Stimulated activated naive B cell treated with anti-CD40 and anti-IgM and Interleukin-4, amounts not matched to agents 10 μg/mL and 1 μg/mL and 100 μg/mL, for 72 hours (primary cell): ENCODE measurements around the gene HEG1.
"Not testable (repeated sequence)": the region's sequence is repeated elsewhere in the genome, so short reads cannot be mapped to it uniquely, and the experiment has no call there.

Source experiments
- ATAC-seq, 2 donors: fragments of 150-1000 bp; cut with Tn5 transposase; replicated peaks; 2 replicates each; pipeline ENCODE4 v1.10.0; 2021; ENCODE audit warnings: moderate library complexity in 1 of 2
- DNase-seq: peaks from one replicate; pipeline ENCODE4 v3.0.0; 2021
- H3K27ac Mint-ChIP-seq: one replicate; pipeline ENCODE4 v1.8.0; 2022; ENCODE audit warnings: mild to moderate bottlenecking, mixed read lengths
- H3K27me3 Mint-ChIP-seq, 2 donors: one replicate each; pipeline ENCODE4 v1.8.0; 2022; ENCODE audit warnings: mixed read lengths in 2 of 2
- H3K36me3 Mint-ChIP-seq, 2 donors: one replicate each; pipeline ENCODE4 v1.8.0; 2022; ENCODE audit warnings: mixed read lengths in 2 of 2, mild to moderate bottlenecking in 1 of 2
- H3K4me1 Mint-ChIP-seq, 2 donors: one replicate each; pipeline ENCODE4 v1.8.0; 2022; ENCODE audit warnings: mixed read lengths in 2 of 2, mild to moderate bottlenecking in 1 of 2
- H3K4me3 Mint-ChIP-seq, 2 donors: one replicate each; pipeline ENCODE4 v1.8.0; 2022; ENCODE audit warnings: mild to moderate bottlenecking in 2 of 2, mixed read lengths in 2 of 2, moderate library complexity in 1 of 2
- H3K9me3 Mint-ChIP-seq, 2 donors: one replicate each; pipeline ENCODE4 v1.8.0; 2022; ENCODE audit warnings: mixed read lengths in 2 of 2, mild to moderate bottlenecking in 1 of 2

The HEG1 gene

DNA sequence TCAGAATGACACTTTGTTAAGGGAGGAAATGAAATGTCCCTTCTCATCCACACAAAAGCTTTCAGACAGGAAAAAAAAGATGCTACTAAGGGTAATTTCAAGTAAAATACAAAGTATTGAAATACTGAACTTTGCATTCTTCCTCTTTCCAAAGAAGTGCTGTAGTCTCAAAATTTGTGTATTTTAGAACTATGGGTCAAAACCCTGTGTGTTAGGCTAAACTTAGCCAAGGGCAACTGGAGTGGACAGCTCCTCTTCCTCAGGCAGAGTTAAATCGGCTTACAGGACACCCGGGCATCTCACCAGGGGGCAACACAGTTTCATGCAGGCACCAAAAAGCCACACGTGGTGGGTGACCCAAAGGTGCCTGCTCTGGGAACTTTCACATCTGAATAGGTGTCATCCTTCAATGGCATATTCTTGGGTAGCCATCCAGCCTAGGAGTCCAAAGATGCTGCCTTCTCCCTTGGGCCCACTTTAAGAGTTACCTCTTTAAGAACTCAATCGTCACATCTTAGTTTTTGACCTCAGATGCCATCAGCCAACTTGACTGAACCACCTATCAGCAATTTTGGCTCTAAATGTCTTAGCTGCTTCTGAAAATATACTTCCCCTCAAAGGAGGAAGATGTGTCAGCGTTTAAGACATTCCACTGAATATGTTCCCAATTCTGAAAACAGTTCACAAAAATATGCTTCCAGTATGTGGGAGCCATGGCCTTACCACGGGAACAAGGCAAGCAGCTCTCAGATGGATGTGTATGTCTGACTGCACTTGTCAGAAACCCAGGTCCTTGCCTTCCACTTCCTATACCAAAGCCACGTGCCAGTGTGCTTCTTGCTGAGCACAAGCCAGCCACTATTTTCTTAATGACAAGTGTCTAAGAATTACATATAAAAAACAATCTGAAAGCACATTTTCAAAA lies 89.0 kb downstream of the HEG1 start:
- H3K27ac Mint-ChIP-seq, result no peak overlapping the region
- no peak for ATAC-seq
- peaks cover 6 to 9% of the 10 kb centered on the region in 2 donors for H3K4me1 Mint-ChIP-seq
- no peaks in the 10 kb centered on the region for H3K9me3 Mint-ChIP-seq
- H3K27me3 Mint-ChIP-seq, result no peaks in the 10 kb centered on the region
- no peak for DNase-seq
- H3K4me3 Mint-ChIP-seq, result no peak overlapping the region
- H3K36me3 Mint-ChIP-seq, result peaks cover 5 to 11% of the 10 kb centered on the region in 2 donors

DNA sequence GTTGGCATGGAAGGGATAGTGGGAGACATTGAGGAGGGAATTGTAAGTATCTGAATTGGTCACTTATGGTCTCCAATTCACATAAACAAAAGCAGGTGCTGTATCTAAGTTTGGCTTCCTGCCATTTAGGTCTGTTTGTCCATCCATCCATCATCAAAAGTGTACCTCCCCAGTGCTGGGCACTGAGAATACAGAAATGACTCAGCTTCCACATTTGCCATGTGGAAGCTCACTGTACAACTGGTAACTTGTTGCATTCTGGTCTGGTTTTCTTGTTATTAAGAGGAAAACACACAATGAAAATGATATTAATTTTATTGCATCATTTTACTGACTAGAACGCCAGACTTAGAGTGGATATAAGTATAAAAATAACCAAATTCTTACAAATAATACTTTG lies 90.4 kb downstream of the HEG1 start:
- no peaks in the 10 kb centered on the region for H3K9me3 Mint-ChIP-seq
- H3K27ac Mint-ChIP-seq, result no peak overlapping the region
- ATAC-seq (peak in 1 of 2 donors; percentile 55), DNase-seq (no peak)
- H3K36me3 Mint-ChIP-seq, result peaks cover 3 to 9% of the 10 kb centered on the region in 2 donors
- H3K4me1 Mint-ChIP-seq, result peaks cover 6 to 9% of the 10 kb centered on the region in 2 donors
- H3K27me3 Mint-ChIP-seq, result no peaks in the 10 kb centered on the region
- no peak overlapping the region for H3K4me3 Mint-ChIP-seq

DNA sequence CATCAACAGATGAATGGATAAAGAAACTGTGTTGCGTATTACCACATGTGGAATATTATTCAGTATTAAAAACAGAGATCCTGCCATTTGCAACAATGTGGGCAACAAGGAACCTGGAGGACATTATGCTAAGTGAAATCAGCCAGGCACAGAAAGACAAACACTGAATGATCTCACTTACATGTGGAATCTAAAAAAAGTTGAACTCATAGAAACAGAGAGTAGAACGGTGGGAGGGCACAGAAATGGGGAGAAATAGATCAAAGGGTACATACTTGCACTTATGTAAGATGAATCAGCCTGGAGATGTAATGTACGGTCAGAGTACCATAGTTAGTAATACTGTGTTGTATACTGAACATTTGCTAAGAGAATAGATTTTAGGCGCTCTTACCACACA lies 91.4 kb downstream of the HEG1 start:
- H3K4me3 Mint-ChIP-seq, result no peak overlapping the region
- H3K27me3 Mint-ChIP-seq, result no peaks in the 10 kb centered on the region
- H3K9me3 Mint-ChIP-seq, result no peaks in the 10 kb centered on the region
- ATAC-seq (no peak), DNase-seq (no peak)
- no peak overlapping the region for H3K27ac Mint-ChIP-seq
- H3K4me1 Mint-ChIP-seq, result peaks cover 6 to 9% of the 10 kb centered on the region in 2 donors
- H3K36me3 Mint-ChIP-seq, result peaks cover 0 to 5% of the 10 kb centered on the region in 2 donors

DNA sequence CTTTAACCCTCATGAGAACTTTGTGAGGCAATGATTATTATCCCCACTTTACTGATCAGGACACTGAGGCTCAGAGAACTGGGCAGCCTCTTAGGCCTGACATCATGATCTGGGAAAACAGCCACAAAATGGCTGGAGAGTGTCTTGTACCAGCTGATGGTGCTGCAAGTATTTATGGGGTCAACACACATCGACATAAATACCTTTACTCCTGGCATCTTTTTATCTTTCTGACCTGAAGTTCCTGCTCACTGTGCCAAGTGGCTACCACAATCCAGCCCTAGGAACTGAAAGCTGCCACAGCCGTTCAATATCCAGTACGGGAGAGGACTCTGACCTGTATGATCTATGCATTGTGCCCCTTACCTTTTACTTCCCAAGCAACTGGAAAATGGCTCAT lies 92.0 kb downstream of the HEG1 start:
- ATAC-seq (no peak), DNase-seq (no peak)
- Mint-ChIP-seq H3K27me3 (no peaks in the 10 kb centered on the region), H3K9me3 (no peaks in the 10 kb centered on the region), H3K4me3 (no peak overlapping the region), H3K36me3 (no peaks in the 10 kb centered on the region), H3K4me1 (peaks cover 6 to 9% of the 10 kb centered on the region in 2 donors), H3K27ac (no peak overlapping the region)

DNA sequence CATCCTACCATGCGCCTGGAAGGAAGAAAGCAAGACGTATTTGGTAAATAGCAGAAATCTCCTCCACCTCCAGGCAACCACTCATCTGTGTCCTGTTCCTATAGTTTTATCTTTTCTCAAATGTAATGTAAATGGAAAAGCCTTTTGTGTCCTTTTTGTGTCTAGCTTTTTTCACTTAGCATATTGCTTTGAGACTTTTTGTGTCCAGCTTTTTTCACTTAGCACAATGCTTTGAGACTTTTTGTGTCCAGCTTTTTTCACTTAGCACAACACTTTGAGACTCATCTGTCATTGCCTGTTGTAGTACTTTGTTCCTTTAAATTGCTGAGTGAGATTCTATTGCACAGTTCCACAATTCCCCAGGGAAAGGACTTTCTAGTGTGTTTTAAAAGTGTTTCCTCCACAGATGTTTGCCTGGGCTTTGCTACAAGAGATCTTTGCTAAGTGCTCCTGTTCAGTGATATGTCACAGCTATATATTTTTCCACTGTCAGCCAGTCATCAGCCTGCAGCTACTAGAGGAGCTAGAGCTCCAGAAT lies 93.3 kb downstream of the HEG1 start:
- H3K4me1 Mint-ChIP-seq, result peaks cover 6 to 9% of the 10 kb centered on the region in 2 donors
- ATAC-seq (no peak), DNase-seq (no peak)
- no peaks in the 10 kb centered on the region for H3K36me3 Mint-ChIP-seq
- H3K4me3 Mint-ChIP-seq, result no peak overlapping the region
- no peaks in the 10 kb centered on the region for H3K27me3 Mint-ChIP-seq
- no peak overlapping the region for H3K27ac Mint-ChIP-seq
- no peaks in the 10 kb centered on the region for H3K9me3 Mint-ChIP-seq

DNA sequence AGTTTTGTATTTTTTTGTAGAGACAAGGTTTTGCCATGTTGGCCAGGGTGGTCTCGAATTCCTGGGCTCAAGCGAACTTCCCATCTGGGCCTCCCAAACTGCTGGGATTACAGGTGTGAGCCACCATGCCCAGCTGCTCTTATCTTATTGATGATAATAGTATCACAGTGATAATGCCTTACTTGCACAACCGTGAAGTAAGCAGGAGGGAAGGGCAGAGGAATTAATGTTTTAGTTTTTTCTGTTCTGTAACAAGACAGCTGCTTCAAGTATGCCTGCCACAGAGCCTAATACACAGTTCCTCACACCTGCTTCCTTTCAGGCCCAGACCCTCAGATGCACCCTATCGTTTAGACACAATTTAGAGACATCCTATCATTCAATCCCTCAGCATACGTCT lies 95.1 kb downstream of the HEG1 start:
- ATAC-seq (no peak), DNase-seq (no peak)
- H3K4me3 Mint-ChIP-seq, result no peak overlapping the region
- H3K27me3 Mint-ChIP-seq, result no peaks in the 10 kb centered on the region
- peaks cover 6 to 9% of the 10 kb centered on the region in 2 donors for H3K4me1 Mint-ChIP-seq
- H3K27ac Mint-ChIP-seq, result no peak overlapping the region
- no peaks in the 10 kb centered on the region for H3K9me3 Mint-ChIP-seq
- no peaks in the 10 kb centered on the region for H3K36me3 Mint-ChIP-seq

DNA sequence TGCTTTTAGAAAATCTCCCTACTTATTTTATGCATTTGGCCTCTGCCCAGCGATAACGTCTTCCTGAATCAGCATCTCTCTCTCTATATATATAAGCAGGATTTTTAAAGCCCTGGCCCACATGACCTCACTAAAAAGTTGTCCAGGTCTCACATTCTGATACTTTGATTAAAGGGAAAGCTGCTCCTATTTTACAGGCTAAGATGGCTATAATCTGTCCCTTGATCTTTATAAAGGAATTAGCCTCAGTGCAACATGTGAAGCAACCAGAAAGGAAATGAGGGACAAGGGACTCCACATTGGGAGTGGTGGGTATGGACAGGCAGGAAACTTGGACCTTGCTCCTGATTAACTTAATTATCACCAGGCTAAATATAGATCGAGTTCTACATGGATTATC lies 95.7 kb downstream of the HEG1 start:
- Mint-ChIP-seq H3K9me3 (no peaks in the 10 kb centered on the region), H3K27ac (no peak overlapping the region), H3K4me1 (peaks cover 6 to 9% of the 10 kb centered on the region in 2 donors), H3K27me3 (no peaks in the 10 kb centered on the region), H3K4me3 (no peak overlapping the region), H3K36me3 (no peaks in the 10 kb centered on the region)
- ATAC-seq, result no peak
- no peak for DNase-seq

DNA sequence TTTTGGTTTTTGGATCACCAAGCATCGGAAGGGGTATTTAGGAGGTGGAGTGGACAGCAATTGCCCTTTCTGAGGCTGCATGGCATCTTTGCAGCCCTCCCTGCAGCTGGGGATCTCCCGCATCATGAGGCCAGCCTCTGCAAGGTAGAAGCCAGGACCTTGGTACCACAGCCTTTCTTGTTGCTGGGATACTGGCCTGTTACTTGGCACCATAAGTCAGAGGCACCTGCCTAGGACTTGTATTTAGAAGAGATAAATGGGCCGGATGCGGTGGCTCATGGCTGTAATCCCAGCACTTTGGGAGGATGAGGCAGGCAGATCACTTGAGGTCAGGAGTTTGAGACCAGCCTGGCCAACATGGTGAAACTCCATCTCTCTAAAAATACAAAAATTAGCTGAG lies 97.8 kb downstream of the HEG1 start:
- not testable (repeated sequence) for H3K36me3 Mint-ChIP-seq, DNase-seq, H3K4me3 Mint-ChIP-seq, H3K27ac Mint-ChIP-seq, ATAC-seq, H3K9me3 Mint-ChIP-seq, H3K4me1 Mint-ChIP-seq, H3K27me3 Mint-ChIP-seq

DNA sequence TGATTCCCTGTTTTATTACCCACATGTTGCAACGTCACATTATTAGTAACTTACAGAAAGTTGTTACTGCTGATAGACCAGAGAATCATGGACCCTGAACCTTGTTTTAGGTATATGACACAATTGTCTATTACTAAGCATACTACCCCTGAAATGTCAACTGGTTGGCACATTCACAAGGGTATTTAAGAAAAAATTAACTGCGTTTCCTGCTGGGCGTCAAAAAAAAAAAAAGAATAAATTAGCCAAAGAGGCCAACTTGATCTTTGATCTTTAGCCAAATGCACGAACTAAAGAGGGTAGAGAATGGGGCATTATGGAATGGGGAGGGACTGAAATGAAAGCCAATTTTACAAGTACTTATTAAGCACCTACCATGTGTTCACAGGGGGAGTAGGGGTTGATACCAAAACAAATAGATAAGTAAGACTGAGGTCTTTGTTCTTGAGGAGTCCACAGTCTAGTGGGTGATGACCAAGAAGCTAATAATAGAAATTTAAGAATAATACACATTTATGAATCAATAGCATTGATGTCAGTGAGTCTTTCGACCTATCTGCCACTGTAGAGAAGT lies 103.4 kb downstream of the HEG1 start:
- ATAC-seq (no peak), DNase-seq (no peak)
- no peaks in the 10 kb centered on the region for H3K27me3 Mint-ChIP-seq
- H3K27ac Mint-ChIP-seq, result no peak overlapping the region
- no peaks in the 10 kb centered on the region for H3K36me3 Mint-ChIP-seq
- no peaks in the 10 kb centered on the region for H3K4me1 Mint-ChIP-seq
- no peak overlapping the region for H3K4me3 Mint-ChIP-seq
- no peaks in the 10 kb centered on the region for H3K9me3 Mint-ChIP-seq

DNA sequence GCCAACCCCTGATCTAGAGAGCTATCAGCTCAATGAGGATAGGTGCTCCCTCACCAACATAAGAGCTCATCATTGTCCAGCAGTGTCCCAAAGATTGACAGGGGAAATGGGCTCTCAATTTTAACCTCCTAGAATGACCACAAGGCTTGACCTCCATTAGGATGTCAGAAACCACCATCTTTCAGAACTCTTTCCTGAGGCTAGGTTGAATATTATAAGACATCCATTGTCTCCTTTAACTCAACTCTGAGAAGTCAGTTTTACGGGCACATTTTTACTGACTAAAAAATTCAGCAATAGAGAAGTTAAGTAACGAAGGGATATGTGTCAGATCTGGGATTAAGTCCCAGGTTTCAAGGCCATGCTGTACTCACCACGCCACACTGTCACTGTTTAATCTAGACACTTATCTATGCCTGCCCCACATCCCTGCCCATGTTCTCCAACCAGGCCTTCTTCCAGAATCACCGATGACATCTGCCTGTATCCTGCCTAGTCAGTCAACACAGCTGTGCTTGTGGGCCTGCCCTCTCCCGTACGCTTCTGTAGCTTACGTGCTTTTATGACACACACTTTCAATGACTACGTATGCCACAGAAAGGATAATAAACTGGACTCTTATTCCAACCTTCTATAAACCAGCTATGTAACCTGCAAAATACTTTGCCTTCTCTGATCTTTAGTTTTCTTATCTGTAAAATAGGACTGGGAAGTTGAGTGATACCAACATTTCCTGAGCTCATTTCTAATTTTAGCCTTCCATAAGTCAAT lies 104.1 kb downstream of the HEG1 start:
- no peaks in the 10 kb centered on the region for H3K9me3 Mint-ChIP-seq
- H3K36me3 Mint-ChIP-seq, result no peaks in the 10 kb centered on the region
- H3K27me3 Mint-ChIP-seq, result no peaks in the 10 kb centered on the region
- H3K27ac Mint-ChIP-seq, result no peak overlapping the region
- no peak for DNase-seq
- ATAC-seq, result no peak
- H3K4me1 Mint-ChIP-seq, result no peaks in the 10 kb centered on the region
- no peak overlapping the region for H3K4me3 Mint-ChIP-seq

DNA sequence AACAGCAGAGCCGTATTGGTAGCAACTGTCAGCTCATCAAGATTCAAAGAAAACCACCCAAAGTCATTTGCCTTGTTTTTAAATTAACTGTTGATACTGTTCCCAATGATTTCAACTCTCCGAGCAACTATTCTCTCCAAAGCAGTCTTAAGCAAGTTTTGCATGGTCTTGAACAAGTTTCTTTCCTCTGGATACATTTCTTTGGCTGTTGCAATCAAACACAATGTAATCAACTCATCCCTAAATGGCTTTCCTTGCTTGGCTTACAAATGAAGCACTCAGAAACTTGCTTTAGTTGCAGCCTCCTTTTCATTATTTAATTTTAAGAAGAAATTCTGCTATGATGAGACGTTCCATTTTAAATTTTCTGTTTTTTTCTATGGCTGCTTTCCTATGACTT lies 105.8 kb downstream of the HEG1 start:
- Mint-ChIP-seq H3K27me3 (peaks cover 0 to 3% of the 10 kb centered on the region in 2 donors), H3K4me3 (no peak overlapping the region), H3K36me3 (no peaks in the 10 kb centered on the region), H3K4me1 (no peaks in the 10 kb centered on the region), H3K9me3 (no peaks in the 10 kb centered on the region), H3K27ac (no peak overlapping the region)
- ATAC-seq (no peak), DNase-seq (no peak)

DNA sequence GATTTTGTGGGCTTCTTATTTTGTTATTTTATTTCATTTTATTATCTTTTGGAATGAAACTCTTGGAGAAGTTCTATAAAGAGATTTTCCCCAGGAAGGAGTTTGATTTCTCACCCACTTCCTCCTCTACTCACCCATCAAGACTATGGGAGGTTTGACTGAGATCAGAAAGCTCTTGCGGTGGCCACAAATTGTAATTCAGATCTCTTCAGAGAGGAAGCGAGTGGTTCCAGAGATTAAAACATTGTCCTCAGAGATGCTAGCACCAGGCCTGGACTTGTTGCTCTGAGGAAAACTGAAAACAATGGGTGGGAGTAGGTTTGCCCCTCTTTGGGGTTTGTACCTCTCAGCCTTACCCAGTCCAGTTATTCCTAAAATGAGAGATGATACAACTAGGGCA lies 113.2 kb downstream of the HEG1 start:
- Mint-ChIP-seq H3K27ac (no peak overlapping the region), H3K4me3 (no peak overlapping the region), H3K4me1 (no peaks in the 10 kb centered on the region), H3K27me3 (peaks cover 17 to 19% of the 10 kb centered on the region in 2 donors), H3K9me3 (no peaks in the 10 kb centered on the region), H3K36me3 (no peaks in the 10 kb centered on the region)
- DNase-seq (no peak), ATAC-seq (no peak)

DNA sequence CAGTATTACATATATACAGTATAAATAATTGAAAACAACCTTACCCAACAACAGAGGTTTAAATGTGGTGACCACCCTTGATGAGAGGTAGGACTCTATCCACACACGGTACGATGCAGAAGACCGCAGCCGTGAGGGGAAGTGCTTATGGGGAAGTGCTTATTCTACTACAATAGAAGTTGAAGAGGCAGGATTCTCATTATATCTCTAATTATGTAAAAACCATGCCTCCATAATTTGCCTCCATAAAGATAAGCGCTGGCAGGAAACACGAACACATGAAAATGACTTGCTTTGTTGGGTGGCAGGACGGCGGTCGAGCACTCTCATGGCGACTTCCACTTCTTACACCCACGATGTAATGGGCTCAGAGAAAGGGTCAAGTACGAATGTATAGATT lies 114.0 kb downstream of the HEG1 start:
- no peaks in the 10 kb centered on the region for H3K4me1 Mint-ChIP-seq
- H3K9me3 Mint-ChIP-seq, result no peaks in the 10 kb centered on the region
- no peak for DNase-seq
- no peaks in the 10 kb centered on the region for H3K36me3 Mint-ChIP-seq
- peaks cover 17 to 19% of the 10 kb centered on the region in 2 donors for H3K27me3 Mint-ChIP-seq
- H3K4me3 Mint-ChIP-seq, result no peak overlapping the region
- peak in 1 of 2 donors; percentile 31 for ATAC-seq
- H3K27ac Mint-ChIP-seq, result no peak overlapping the region

DNA sequence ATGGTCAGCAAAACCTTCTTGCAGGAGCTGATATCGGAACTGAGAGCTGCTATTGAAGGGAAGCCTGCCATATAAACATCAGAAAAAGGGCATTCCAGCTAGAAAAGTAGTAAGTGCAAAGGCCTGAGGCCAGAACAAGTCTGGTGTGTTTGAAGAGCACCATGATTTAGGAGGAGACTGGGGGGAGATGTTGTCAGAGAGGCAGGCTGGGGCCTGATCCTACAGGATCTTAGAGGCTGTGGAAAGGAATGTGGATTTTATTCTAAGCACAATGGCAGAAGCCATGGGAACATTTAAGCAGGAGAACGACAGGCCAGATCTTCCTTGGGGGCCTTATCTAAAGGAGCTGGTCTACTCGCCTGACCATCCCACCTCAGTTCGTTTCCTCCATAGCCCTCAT lies 116.1 kb downstream of the HEG1 start:
- Mint-ChIP-seq H3K27ac (peak overlapping the region; percentile 38), H3K4me3 (no peak overlapping the region), H3K27me3 (peaks cover 15 to 22% of the 10 kb centered on the region in 2 donors), H3K36me3 (no peaks in the 10 kb centered on the region), H3K4me1 (no peaks in the 10 kb centered on the region), H3K9me3 (no peaks in the 10 kb centered on the region)
- DNase-seq (no peak), ATAC-seq (no peak)
